ENCODE data around the gene TOMM20. TPM values are rescaled to one million over a fixed set of nuclear protein-coding genes. Genes with fewer than 3 reads are reported as not detected.

TOMM20 gene
- total and polyA plus RNA-seq, 8 donors: 21.4 to 145 (median 68.2) TPM

DNA sequence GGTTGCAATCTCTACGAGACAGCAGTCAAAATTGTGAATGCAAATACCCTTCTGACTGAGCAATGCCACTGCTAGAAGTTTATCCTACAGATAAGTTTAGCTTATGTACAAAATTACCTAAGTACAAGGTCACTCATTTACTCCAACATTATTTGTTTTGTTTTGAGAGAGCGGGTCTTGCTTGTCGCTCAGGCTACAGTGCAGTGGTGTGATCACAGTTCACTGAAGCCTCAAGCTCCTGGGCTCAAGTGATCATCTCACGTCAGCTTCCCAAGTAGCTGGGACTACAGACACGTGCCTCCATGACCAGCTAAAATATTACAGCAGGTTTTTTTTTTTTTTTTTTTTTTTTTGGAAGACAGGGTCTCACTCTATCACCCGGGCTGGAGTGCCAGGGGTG, 17.0 kb upstream of the TOMM20 start:
- no peaks in the 10 kb centered on the region for H3K4me1 ChIP-seq
- intact Hi-C loops (cut with DNase I; ENCODE audit: low total_unique reads): no loop called here
- no peaks in the 10 kb centered on the region for H3K9me3 ChIP-seq
- no peaks in the 10 kb centered on the region for H3K27me3 ChIP-seq
- 88 to 95% (median 89%) methylated on average over 6 of the region's 6 CpGs for WGBS, 5 donors
- H3K36me3 ChIP-seq: peaks cover 43 to 100% (median 99%) of the 10 kb centered on the region in 4 donors
- TF ChIP-seq POLR2AphosphoS5 (IDR thresholded peaks at IDR 0.05): no peak
- TF ChIP-seq EP300 (IDR thresholded peaks at IDR 0.05): no peak
- no peak for TF ChIP-seq POLR2A (IDR thresholded peaks at IDR 0.05)
- TF ChIP-seq, protein P1, sequence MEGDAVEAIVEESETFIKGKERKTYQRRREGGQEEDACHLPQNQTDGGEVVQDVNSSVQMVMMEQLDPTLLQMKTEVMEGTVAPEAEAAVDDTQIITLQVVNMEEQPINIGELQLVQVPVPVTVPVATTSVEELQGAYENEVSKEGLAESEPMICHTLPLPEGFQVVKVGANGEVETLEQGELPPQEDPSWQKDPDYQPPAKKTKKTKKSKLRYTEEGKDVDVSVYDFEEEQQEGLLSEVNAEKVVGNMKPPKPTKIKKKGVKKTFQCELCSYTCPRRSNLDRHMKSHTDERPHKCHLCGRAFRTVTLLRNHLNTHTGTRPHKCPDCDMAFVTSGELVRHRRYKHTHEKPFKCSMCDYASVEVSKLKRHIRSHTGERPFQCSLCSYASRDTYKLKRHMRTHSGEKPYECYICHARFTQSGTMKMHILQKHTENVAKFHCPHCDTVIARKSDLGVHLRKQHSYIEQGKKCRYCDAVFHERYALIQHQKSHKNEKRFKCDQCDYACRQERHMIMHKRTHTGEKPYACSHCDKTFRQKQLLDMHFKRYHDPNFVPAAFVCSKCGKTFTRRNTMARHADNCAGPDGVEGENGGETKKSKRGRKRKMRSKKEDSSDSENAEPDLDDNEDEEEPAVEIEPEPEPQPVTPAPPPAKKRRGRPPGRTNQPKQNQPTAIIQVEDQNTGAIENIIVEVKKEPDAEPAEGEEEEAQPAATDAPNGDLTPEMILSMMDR (IDR thresholded peaks at IDR 0.05): no peak
- H3K27ac ChIP-seq: no peak overlapping the region
- no peak overlapping the region for H3K4me3 ChIP-seq
- DNase-seq: no peak

DNA sequence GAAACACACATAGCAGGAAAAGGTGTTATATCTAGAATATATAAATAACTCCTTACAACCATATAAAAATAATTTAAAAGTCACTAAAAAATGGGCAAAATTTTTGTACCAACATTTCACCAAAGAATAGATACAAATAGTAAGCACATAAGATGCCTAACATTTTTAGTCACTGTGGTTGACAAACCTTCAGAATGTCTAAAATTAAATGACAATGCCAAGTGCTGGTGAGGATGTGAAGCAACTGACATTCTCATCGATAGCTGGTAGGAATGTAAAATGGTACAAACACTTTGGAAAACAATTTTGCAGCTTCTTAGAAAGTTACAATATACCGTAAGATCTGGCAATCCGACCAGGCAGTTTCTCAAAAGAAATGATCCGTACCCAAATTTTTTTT, 14.4 kb upstream of the TOMM20 start:
- 81 to 98% (median 93%) methylated on average over 4 of the region's 4 CpGs for WGBS, 5 donors
- H3K27ac ChIP-seq: no peak overlapping the region
- no peaks in the 10 kb centered on the region for H3K4me1 ChIP-seq
- no peaks in the 10 kb centered on the region for H3K9me3 ChIP-seq
- intact Hi-C loops (cut with DNase I; ENCODE audit: low total_unique reads): no loop called here
- DNase-seq: no peak
- H3K4me3 ChIP-seq: no peak overlapping the region
- TF ChIP-seq, protein P1 (IDR thresholded peaks at IDR 0.05): no peak
- no peak for TF ChIP-seq EP300 (IDR thresholded peaks at IDR 0.05)
- no peak for TF ChIP-seq POLR2AphosphoS5 (IDR thresholded peaks at IDR 0.05)
- no peak for TF ChIP-seq POLR2A (IDR thresholded peaks at IDR 0.05)
- no peaks in the 10 kb centered on the region for H3K27me3 ChIP-seq
- peaks cover 43 to 100% (median 98%) of the 10 kb centered on the region in 4 donors for H3K36me3 ChIP-seq

DNA sequence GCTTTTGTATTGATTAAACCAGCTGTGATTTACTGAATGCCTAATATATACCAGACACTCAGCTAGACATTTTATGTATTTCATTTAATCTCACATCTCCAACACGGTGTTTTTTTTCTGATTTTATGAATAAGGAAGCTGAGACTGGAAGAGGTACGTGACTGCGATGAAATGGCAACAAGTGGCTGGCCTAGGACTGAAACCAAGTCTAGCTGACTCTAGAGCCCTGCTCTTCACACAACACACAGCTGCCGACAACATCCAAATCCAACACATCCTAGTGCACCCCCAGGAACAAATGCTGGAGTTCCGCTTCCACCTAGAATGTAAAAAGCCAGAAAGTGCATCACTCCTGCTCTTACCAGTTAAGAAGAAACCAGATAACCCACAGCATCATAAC, 10.7 kb upstream of the TOMM20 start:
- TF ChIP-seq, protein P1 (IDR thresholded peaks at IDR 0.05): no peak
- TF ChIP-seq EP300 (IDR thresholded peaks at IDR 0.05): no peak
- no peak for TF ChIP-seq POLR2A (IDR thresholded peaks at IDR 0.05)
- no peak for TF ChIP-seq POLR2AphosphoS5 (IDR thresholded peaks at IDR 0.05)
- WGBS, 5 donors: 93 to 97% (median 95%) methylated on average over 5 of the region's 5 CpGs
- Histone ChIP-seq H3K36me3 (peaks cover 64 to 100% (median 98%) of the 10 kb centered on the region in 4 donors), H3K9me3 (no peaks in the 10 kb centered on the region), H3K4me3 (no peak overlapping the region), H3K27me3 (no peaks in the 10 kb centered on the region), H3K27ac (no peak overlapping the region), H3K4me1 (no peaks in the 10 kb centered on the region)
- DNase-seq: no peak
- intact Hi-C loops (cut with DNase I; ENCODE audit: low total_unique reads): no loop called here

DNA sequence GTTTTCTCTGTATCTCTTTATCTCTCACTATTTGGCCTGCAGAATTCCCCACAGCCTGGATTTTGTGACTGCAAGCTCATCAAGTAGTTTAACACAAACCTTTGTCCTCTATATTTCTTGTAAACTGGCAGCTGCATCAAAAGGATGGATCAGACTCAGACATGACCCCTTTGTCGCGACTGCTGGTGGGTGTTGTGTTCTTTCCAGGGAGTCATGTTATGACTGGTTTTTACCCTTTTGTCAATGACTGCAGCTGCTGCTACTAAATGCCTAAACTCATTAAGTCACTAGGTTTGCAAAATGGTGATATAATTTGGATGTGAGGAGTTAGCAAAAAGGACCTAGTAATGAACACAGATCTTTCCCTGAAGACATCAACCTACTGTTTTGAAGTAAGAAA, 10.2 kb upstream of the TOMM20 start:
- intact Hi-C loops (cut with DNase I; ENCODE audit: low total_unique reads): no loop called here
- Histone ChIP-seq H3K27me3 (no peaks in the 10 kb centered on the region), H3K36me3 (peaks cover 63 to 100% (median 98%) of the 10 kb centered on the region in 4 donors), H3K4me1 (no peaks in the 10 kb centered on the region), H3K4me3 (no peak overlapping the region), H3K9me3 (no peaks in the 10 kb centered on the region), H3K27ac (no peak overlapping the region)
- WGBS, 5 donors: 65 to 85% (median 82%) methylated on average over 2 of the region's 2 CpGs
- no peak for TF ChIP-seq EP300 (IDR thresholded peaks at IDR 0.05)
- no peak for TF ChIP-seq POLR2A (IDR thresholded peaks at IDR 0.05)
- TF ChIP-seq POLR2AphosphoS5 (IDR thresholded peaks at IDR 0.05): no peak
- TF ChIP-seq, protein P1 (IDR thresholded peaks at IDR 0.05): no peak
- no peak for DNase-seq
